SU-DHL-6 (cell line): ENCODE data around the gene DUOXA1.
"Not testable (repeated sequence)": the region's sequence is repeated elsewhere in the genome, so short reads cannot be mapped to it uniquely, and the experiment has no call there.

Experiments
- H2AFZ ChIP-seq: fragments of 200-600 bp; sonication (generic); 2 replicates; pipeline ENCODE4 v1.6.1; 2014; ENCODE audit warnings: low read depth, mild to moderate bottlenecking, moderate library complexity, mixed read lengths, antibody characterized with exemption, low read length; ENCODE audit not compliant: severe bottlenecking
- H3F3A ChIP-seq: fragments of 200-600 bp; shearing (Covaris generic); 2 replicates; pipeline ENCODE4 v1.6.0; 2016; ENCODE audit warnings: antibody characterized with exemption, mild to moderate bottlenecking; ENCODE audit not compliant: insufficient read depth
- H3K27ac ChIP-seq: fragments of 200-600 bp; sonication (generic); 2 replicates; pipeline ENCODE4 v1.5.1; 2016; ENCODE audit warnings: low read depth, mild to moderate bottlenecking, low read length, moderate library complexity, mixed read lengths
- H3K27me3 ChIP-seq: fragments of 200-600 bp; sonication (generic), shearing (Covaris generic); 2 replicates; pipeline ENCODE4 v1.6.0; 2014; ENCODE audit warnings: mild to moderate bottlenecking, low read length
- H3K36me3 ChIP-seq: fragments of 200-600 bp; sonication (generic); 2 replicates; pipeline ENCODE4 v1.6.1; 2014; ENCODE audit warnings: mild to moderate bottlenecking, low read length, mixed read lengths
- H3K4me2 ChIP-seq: fragments of 300-600, 200-600 bp; shearing (Covaris generic), sonication (generic); 2 replicates; pipeline ENCODE4 v1.6.0; 2014; ENCODE audit warnings: low read length, low read depth, mild to moderate bottlenecking; ENCODE audit not compliant: poor library complexity, severe bottlenecking
- H3K4me3 ChIP-seq: fragments of 200-600 bp; sonication (generic); 2 replicates; pipeline ENCODE4 v1.5.1; 2014; ENCODE audit warnings: antibody characterized with exemption, low read length, mild to moderate bottlenecking, mixed read lengths; ENCODE audit not compliant: insufficient read depth, poor library complexity, severe bottlenecking
- H3K79me2 ChIP-seq: fragments of 200-600 bp; sonication (generic); 2 replicates; pipeline ENCODE4 v1.6.1; 2014; ENCODE audit warnings: mild to moderate bottlenecking, low read length, moderate library complexity; ENCODE audit not compliant: insufficient read depth
- H3K9ac ChIP-seq: fragments of 200-600 bp; sonication (generic); 2 replicates; pipeline ENCODE4 v1.7.0; 2014; ENCODE audit warnings: mild to moderate bottlenecking, low read length
- H3K9me2 ChIP-seq: fragments of 200-600 bp; sonication (generic); replicated peaks from 2 replicates; pipeline ENCODE4 v1.6.1; 2014; ENCODE audit warnings: low read length; ENCODE audit not compliant: insufficient read depth
- H3K9me3 ChIP-seq: fragments of 200-600 bp; sonication (generic); 2 replicates; pipeline ENCODE4 v1.6.1; 2014; ENCODE audit warnings: low read length, mixed read lengths; ENCODE audit not compliant: insufficient read depth
- H4K20me1 ChIP-seq: fragments of 200-600 bp; sonication (generic); 2 replicates; pipeline ENCODE4 v1.6.1; 2014; ENCODE audit warnings: low read depth, mild to moderate bottlenecking, antibody characterized with exemption, low read length, moderate library complexity, mixed read lengths
- EZH2phosphoT487 ChIP-seq: fragments of 200-600 bp; sonication (generic), shearing (Covaris generic); conservative IDR thresholded peaks from 2 replicates; pipeline ENCODE4 v1.6.1; 2018; ENCODE audit warnings: mild to moderate bottlenecking, antibody characterized with exemption, low read length, moderate library complexity, mixed read lengths
- TF ChIP-seq, protein P1 (sequence below): fragments of 200-600 bp; sonication (generic); IDR thresholded peaks from one replicate; pipeline ENCODE4 v1.5.1; 2017; ENCODE audit warnings: antibody characterized with exemption, mild to moderate bottlenecking, low read length, moderate library complexity; ENCODE audit not compliant: insufficient read depth, poor library complexity, severe bottlenecking

DUOXA1 gene

DNA sequence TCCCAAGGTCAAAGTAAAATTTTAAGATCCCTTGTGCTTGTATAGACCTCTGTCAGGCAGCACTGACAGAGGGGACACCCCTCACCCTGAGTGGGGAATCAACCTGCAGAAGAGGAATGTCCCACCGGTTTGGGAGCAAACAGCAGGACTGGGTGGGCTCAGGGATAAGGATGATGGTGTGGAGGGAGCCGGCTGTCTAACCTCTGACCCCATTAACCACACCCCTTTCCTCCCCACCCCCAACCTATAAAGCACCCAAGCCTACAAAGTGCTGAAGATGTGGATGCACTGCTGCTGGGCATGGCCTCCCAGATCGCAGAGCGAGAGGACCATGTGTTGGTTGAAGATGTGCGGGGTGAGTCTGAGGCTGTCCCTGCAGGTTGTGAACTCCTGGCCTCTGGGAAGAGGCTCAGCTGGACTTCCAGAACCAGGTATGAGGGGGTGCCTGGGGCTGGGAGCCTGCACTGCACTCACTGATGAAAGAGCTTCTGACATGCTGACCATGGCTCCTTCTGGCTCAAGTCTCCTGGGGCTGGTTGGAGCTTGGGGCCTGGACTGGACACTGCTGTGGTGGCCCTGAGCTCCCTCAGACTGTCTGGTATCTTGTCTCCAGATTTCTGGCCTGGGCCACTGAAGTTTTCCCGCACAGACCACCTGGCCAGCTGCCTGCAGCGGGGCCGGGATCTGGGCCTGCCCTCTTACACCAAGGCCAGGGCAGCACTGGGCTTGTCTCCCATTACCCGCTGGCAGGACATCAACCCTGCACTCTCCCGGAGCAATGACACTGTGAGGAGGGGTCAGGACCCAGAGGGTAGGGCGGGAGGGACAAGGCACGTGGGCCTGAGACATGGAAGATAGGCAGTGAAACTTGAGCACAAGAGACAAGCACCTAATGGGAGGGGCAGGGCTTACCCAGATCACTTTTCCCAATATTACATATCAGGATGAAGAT lies 9.4 kb upstream of the DUOXA1 start:
- Histone ChIP-seq H3K9me2 (no peaks in the 10 kb centered on the region), H3K9ac (no peak overlapping the region), H3F3A (no peaks in the 10 kb centered on the region), H3K36me3 (no peaks in the 10 kb centered on the region), H3K9me3 (no peaks in the 10 kb centered on the region), H3K27me3 (no peaks in the 10 kb centered on the region), H2AFZ (no peak overlapping the region), H3K4me2 (no peak overlapping the region), H3K4me3 (no peak overlapping the region), H4K20me1 (no peaks in the 10 kb centered on the region), H3K79me2 (no peaks in the 10 kb centered on the region), H3K27ac (no peak overlapping the region)
- TF ChIP-seq, protein P1, sequence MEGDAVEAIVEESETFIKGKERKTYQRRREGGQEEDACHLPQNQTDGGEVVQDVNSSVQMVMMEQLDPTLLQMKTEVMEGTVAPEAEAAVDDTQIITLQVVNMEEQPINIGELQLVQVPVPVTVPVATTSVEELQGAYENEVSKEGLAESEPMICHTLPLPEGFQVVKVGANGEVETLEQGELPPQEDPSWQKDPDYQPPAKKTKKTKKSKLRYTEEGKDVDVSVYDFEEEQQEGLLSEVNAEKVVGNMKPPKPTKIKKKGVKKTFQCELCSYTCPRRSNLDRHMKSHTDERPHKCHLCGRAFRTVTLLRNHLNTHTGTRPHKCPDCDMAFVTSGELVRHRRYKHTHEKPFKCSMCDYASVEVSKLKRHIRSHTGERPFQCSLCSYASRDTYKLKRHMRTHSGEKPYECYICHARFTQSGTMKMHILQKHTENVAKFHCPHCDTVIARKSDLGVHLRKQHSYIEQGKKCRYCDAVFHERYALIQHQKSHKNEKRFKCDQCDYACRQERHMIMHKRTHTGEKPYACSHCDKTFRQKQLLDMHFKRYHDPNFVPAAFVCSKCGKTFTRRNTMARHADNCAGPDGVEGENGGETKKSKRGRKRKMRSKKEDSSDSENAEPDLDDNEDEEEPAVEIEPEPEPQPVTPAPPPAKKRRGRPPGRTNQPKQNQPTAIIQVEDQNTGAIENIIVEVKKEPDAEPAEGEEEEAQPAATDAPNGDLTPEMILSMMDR: no peak
- TF ChIP-seq EZH2phosphoT487: no peak

DNA sequence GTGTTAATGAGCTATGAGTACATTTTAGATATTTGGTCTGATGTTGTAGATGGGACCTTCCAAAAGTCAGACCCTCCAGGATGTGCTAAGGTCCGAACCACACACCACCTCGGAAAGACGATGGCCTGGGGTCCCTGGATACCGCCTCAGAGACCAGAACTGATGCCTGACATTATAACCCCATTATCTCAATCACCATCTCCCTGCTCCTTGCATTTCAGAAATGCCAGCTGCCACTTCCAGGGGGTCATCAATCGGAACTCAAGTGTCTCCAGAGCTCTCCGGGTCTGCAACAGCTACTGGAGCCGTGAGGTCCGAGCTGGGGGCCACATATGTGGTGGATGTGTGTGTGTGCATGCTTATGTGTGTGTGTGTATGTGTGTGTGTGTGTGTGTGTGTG lies 8.0 kb upstream of the DUOXA1 start:
- no peak overlapping the region for H3K4me2 ChIP-seq
- H3K9ac ChIP-seq: no peak overlapping the region
- H3K36me3 ChIP-seq: no peaks in the 10 kb centered on the region
- no peaks in the 10 kb centered on the region for H3F3A ChIP-seq
- TF ChIP-seq, protein P1: no peak
- TF ChIP-seq EZH2phosphoT487: no peak
- H2AFZ ChIP-seq: no peak overlapping the region
- H4K20me1 ChIP-seq: no peaks in the 10 kb centered on the region
- no peak overlapping the region for H3K27ac ChIP-seq
- no peak overlapping the region for H3K4me3 ChIP-seq
- H3K9me3 ChIP-seq: no peaks in the 10 kb centered on the region
- no peaks in the 10 kb centered on the region for H3K79me2 ChIP-seq
- no peaks in the 10 kb centered on the region for H3K27me3 ChIP-seq
- no peaks in the 10 kb centered on the region for H3K9me2 ChIP-seq

DNA sequence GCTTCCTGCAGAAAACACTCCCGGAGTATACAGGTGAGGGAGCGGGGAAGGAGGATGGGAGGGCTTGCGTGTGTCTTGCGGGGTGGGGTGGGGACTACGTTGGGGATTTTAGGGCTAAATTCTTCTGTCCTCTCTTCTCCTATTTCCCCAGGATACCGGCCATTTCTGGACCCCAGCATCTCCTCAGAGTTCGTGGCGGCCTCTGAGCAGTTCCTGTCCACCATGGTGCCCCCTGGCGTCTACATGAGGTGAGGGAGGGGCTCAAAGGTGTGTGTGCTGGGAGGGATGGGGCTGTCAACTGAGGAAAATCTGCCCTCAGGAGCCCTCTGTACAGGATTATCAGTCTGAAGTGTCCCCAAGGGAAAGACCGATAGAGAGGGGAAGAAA lies 6.7 kb upstream of the DUOXA1 start:
- no peak overlapping the region for H3K4me2 ChIP-seq
- TF ChIP-seq, protein P1: no peak
- TF ChIP-seq EZH2phosphoT487: no peak
- no peaks in the 10 kb centered on the region for H4K20me1 ChIP-seq
- no peaks in the 10 kb centered on the region for H3K36me3 ChIP-seq
- no peak overlapping the region for H3K4me3 ChIP-seq
- H3K79me2 ChIP-seq: no peaks in the 10 kb centered on the region
- H3K9me2 ChIP-seq: no peaks in the 10 kb centered on the region
- no peak overlapping the region for H3K27ac ChIP-seq
- H3K27me3 ChIP-seq: no peaks in the 10 kb centered on the region
- no peaks in the 10 kb centered on the region for H3F3A ChIP-seq
- H3K9ac ChIP-seq: no peak overlapping the region
- no peaks in the 10 kb centered on the region for H3K9me3 ChIP-seq
- H2AFZ ChIP-seq: no peak overlapping the region

DNA sequence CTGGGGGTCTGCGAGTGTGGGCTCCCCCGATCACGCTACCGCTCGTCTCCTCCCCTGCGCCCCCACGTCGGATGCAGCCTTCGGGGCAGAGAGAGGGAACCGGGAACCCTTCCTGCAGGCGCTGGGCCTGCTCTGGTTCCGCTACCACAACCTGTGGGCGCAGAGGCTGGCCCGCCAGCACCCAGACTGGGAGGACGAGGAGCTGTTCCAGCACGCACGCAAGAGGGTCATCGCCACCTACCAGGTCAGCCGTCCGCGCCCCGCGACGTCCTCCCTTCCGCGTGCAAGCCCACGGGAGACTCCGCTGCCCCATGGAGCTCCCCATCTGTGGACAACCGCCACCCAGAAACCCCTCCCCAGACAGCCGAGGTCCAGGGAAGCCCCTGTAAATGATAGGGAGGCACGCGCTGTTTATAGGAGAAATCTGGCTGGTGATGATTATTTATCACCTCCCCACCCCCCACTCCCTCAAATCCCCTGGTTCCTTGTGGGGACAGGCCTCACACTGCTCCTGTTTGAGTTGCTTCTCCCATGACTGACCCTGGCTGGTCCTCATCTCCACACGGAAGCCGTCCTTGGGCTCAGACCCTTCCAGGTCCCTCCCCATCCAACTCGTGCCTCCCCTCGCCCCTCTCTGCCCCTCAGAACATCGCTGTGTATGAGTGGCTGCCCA lies 6.2 kb upstream of the DUOXA1 start:
- H4K20me1 ChIP-seq, H3K9me2 ChIP-seq, H3K9ac ChIP-seq, H3K4me3 ChIP-seq, H3K4me2 ChIP-seq, H3F3A ChIP-seq, H3K36me3 ChIP-seq, H3K27me3 ChIP-seq, H3K79me2 ChIP-seq, H3K27ac ChIP-seq, H2AFZ ChIP-seq, H3K9me3 ChIP-seq: not testable (repeated sequence)
